ENCODE measurements around the gene ZNF587. TPM values are rescaled to one million over a fixed set of nuclear protein-coding genes. Genes with fewer than 3 reads are reported as not detected.
A peak's percentile ranks its signal among the peaks of the same experiment; 100 is the strongest.
"Not testable (repeated sequence)": the region's sequence is repeated elsewhere in the genome, so short reads cannot be mapped to it uniquely, and the experiment has no call there.

The ZNF587 gene
- total and polyA plus RNA-seq, 2 of the 13 experiments (the other 11 are each of a cell fraction or from before 2014, with no cell fraction given), result 8.7 to 17.5 TPM

DNA sequence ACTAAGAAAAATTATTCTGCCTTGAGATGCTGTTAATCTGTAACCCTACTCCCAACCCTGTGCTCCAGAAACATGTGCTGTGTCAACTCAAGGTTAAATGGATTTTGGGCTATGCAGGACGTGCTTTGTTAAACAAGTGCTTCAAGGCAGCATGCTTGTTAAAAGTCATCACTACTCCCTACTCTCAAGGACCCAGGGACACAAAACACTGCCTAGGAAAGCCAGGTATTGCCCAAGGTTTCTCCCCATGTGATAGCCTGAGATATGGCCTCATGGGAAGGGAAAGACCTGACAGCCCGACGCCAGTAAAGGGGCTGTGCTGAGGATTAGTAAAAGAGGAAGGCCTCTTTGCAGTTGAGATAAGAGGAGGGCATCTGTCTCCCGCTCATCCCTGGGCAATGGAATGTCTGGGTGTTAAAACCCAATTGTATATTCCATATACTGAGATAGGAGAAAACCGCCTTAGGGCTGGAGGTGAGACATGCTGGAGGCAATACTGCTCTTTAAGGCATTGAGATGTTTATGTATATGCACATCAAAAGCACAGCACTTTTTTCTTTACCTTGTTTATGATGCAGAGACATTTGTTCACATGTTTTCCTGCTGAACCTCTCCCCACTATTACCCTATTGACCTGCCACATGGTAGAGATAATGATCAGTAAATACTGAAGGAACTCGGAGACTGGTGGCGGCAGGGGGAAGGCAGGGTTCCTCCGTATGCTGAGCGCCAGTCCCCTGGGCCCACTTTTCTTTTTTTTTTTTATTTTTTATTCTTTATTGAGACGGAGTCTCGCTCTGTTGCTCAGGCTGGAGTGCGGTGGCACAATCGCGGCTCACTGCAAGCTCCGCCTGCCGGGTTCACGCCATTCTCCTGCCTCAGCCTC is 39.0 kb upstream of the ZNF587 start:
- intact Hi-C loops (cut with micrococcal nuclease; ENCODE audit: unreplicated experiment); TF ChIP-seq SOX13, NR2F6, FOXA1 (IDR thresholded peaks at IDR 0.05): not testable (repeated sequence)
- TF ChIP-seq HNF4A (CRISPR knock-in tag; IDR thresholded peaks at IDR 0.05) (peak; percentile 47), ASH2L (IDR thresholded peaks at IDR 0.05; ENCODE audit: insufficient read length, low read depth, low read length) (peak; percentile 31), ZNF607 (CRISPR knock-in tag; IDR thresholded peaks at IDR 0.05; ENCODE audit: borderline replicate concordance) (0 out of 2 replicates have a peak, but pooled peaks have one; percentile 9), ZFP36L1 (CRISPR knock-in tag; IDR thresholded peaks at IDR 0.05) (peak; percentile 61; the same call in 1 of the 2 replicates), FOXJ3 (CRISPR knock-in tag; IDR thresholded peaks at IDR 0.05; ENCODE audit: borderline replicate concordance) (peak; percentile 20; the same call in 1 of the 2 replicates), HOMEZ (CRISPR knock-in tag; IDR thresholded peaks at IDR 0.05; ENCODE audit: low read depth) (peak; percentile 65; the same call in 1 of the 2 replicates), RARA (CRISPR knock-in tag; IDR thresholded peaks at IDR 0.05) (peak; percentile 85), SOX13 (CRISPR knock-in tag; conservative IDR thresholded peaks at IDR 0.05 in 1 of 2, IDR thresholded peaks at IDR 0.05 in 1 of 2) (peak in 1 of 2 experiments; percentile 44; a peak in 2 of 4 replicates), NR2F6 (CRISPR knock-in tag; IDR thresholded peaks at IDR 0.05) (peak; percentile 66; the same call in 1 of the 2 replicates), RXRB (CRISPR knock-in tag; IDR thresholded peaks at IDR 0.05; ENCODE audit: borderline replicate concordance) (peak; percentile 28; the same call in 1 of the 2 replicates), CEBPB (IDR thresholded peaks at IDR 0.05; ENCODE audit: borderline replicate concordance, low read depth, low read length) (peak; percentile 54; the same call in 1 of the 2 replicates), MED1 (CRISPR knock-in tag; IDR thresholded peaks at IDR 0.05) (peak; percentile 23; the same call in 1 of the 2 replicates), FOXA1 (CRISPR knock-in tag; IDR thresholded peaks at IDR 0.05) (peak; percentile 81), GFI1 (CRISPR knock-in tag; IDR thresholded peaks at IDR 0.05; ENCODE audit: borderline replicate concordance) (0 out of 2 replicates have a peak, but pooled peaks have one; percentile 26), MIXL1 (CRISPR knock-in tag; IDR thresholded peaks at IDR 0.05) (peak; percentile 59)
- TF ChIP-seq, protein P1, sequence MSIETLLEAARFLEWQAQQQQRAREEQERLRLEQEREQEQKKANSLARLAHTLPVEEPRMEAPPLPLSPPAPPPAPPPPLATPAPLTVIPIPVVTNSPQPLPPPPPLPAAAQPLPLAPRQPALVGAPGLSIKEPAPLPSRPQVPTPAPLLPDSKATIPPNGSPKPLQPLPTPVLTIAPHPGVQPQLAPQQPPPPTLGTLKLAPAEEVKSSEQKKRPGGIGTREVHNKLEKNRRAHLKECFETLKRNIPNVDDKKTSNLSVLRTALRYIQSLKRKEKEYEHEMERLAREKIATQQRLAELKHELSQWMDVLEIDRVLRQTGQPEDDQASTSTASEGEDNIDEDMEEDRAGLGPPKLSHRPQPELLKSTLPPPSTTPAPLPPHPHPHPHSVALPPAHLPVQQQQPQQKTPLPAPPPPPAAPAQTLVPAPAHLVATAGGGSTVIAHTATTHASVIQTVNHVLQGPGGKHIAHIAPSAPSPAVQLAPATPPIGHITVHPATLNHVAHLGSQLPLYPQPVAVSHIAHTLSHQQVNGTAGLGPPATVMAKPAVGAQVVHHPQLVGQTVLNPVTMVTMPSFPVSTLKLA (IDR thresholded peaks at IDR 0.05), result peak; percentile 57; the same call in 1 of the 2 replicates

More for the DNA sequence above, 39.0 kb upstream of the ZNF587 start:
- H2AFZ ChIP-seq (ENCODE audit: low read length); H3K27me3 ChIP-seq (ENCODE audit: control insufficient read depth in 1 of 2, insufficient read depth in 2 of 2, low read length in 2 of 2); in situ Hi-C loops (cut with HindIII; ENCODE audit: extremely low pct_ligation_motif_present, low pct_unique_long_range_greater_than_20kb); POLR2A ChIA-PET; H3K9ac ChIP-seq (ENCODE audit: insufficient read depth, low read depth, low read length); BruUV-seq (replicated peaks); CTCF ChIA-PET (ENCODE audit: low intra/inter-chr PET ratio, low total read pairs); H3K9me3 ChIP-seq (ENCODE audit: low read length); H3K4me3 ChIP-seq (replicated peaks in 1 of 3; ENCODE audit: insufficient read depth in 1 of 3, low read depth in 2 of 3, low read length in 3 of 3); H4K20me1 ChIP-seq (ENCODE audit: insufficient read depth, low read length): not testable (repeated sequence)
- 47% methylated on average over 17 of the region's 17 CpGs for WGBS (ENCODE audit: low lambda C conversion rate)
- peak overlapping the region; percentile 69 for H3K27ac ChIP-seq (ENCODE audit: extremely low read length, insufficient read depth, low read length)
- peak; percentile 86 for FAIRE-seq
- peaks cover 8 to 23% of the 10 kb centered on the region in 2 experiments; a peak in 4 of 5 replicates for H3K36me3 ChIP-seq (replicated peaks in 1 of 2; ENCODE audit: control insufficient read depth in 1 of 2, insufficient read depth in 2 of 2, low read length in 2 of 2)
- peak overlapping the region; percentile 38 for H3K4me2 ChIP-seq (ENCODE audit: low read depth, low read length)
- H3K79me2 ChIP-seq (ENCODE audit: insufficient read depth, low read length), result peaks cover 20% of the 10 kb centered on the region
- H3K4me1 ChIP-seq (ENCODE audit: insufficient read depth, low read length), result peaks cover 53% of the 10 kb centered on the region
- ATAC-seq, result peak; percentile 29
- peak; percentile 59 for DNase-seq (ENCODE audit: low spot score)
